HCT116 (cell line): ENCODE results near the gene PTDSS2. TPM values are rescaled to one million over a fixed set of nuclear protein-coding genes. Genes with fewer than 3 reads are reported as not detected.

ENCODE experiments used
- ATAC-seq: fragments of 200-7000 bp; cut with Tn5 transposase; 2 replicates; pipeline ENCODE4 v1.9.1; 2020; ENCODE audit warnings: mild to moderate bottlenecking, moderate library complexity
- BruUV-seq: library from RNA; stranded (reverse); fragments of 400-500 nt; replicated peaks from 2 replicates; lab custom pipeline; 2021; lab: Mats Ljungman, UMichigan
- CTCF ChIA-PET: fragments of 300-600 bp; sonication (Branson Sonifier 250); formaldehyde crosslinking; loops from one replicate; lab custom pipeline; 2021; ENCODE audit warnings: antibody characterized with exemption; lab: Charles Lee
- POLR2A ChIA-PET: fragments of 300-600, 350-600 bp; sonication (Branson Sonifier 250); formaldehyde crosslinking; loops from one replicate; lab custom pipeline; 2021; ENCODE audit warnings: antibody characterized with exemption; lab: Charles Lee
- RAD21 ChIA-PET, 2 experiments: fragments of 300-600 bp; sonication (Branson Sonifier 250); formaldehyde crosslinking; loops; one replicate each; lab custom pipeline; 2023; ENCODE audit warnings: low total read pairs in 2 of 2; ENCODE audit not compliant: uncharacterized antibody in 2 of 2, unreplicated experiment in 2 of 2, low non-redundant PET in 1 of 2; lab: Charles Lee
- DNase-seq: peaks from one replicate; pipeline ENCODE4 v3.0.0-alpha.2; 2010; ENCODE audit warnings: low read depth, low spot score
- H2AFZ ChIP-seq: fragments of 200-600 bp; shearing (Covaris generic), sonication (generic); 2 replicates; pipeline ENCODE4 v1.6.1; 2017; ENCODE audit warnings: low read depth, mixed run types, mixed read lengths, antibody characterized with exemption, low read length; ENCODE audit not compliant: poor library complexity, severe bottlenecking
- H3K27ac ChIP-seq: 2 replicates; pipeline ENCODE4 v1.5.1; 2012; ENCODE audit warnings: low read depth, low read length
- H3K27me3 ChIP-seq: fragments of 200-600 bp; sonication (generic); 2 replicates; pipeline ENCODE4 v1.6.1; 2016; ENCODE audit warnings: mixed run types, low read length, mixed read lengths; ENCODE audit not compliant: insufficient read depth
- H3K36me3 ChIP-seq, 2 experiments: fragments of 200-500 bp in 1 of 2; fragments of 200-600 bp in 1 of 2; sonication (Bioruptor generic) in 1 of 2; sonication (generic) in 1 of 2; 2 replicates each; pipeline versions ENCODE4 v1.5.1 to v1.6.1; 2014 to 2016; ENCODE audit warnings: low read length in 2 of 2, inconsistent platforms in 1 of 2, mixed read lengths in 1 of 2, mixed run types in 1 of 2; ENCODE audit not compliant: insufficient read depth in 2 of 2, control insufficient read depth in 1 of 2
- H3K4me1 ChIP-seq, 2 experiments: fragments of 200-600 bp in 1 of 2; sonication (generic) in 1 of 2; 2 replicates each; pipeline versions ENCODE4 v1.5.1 to v1.6.1; 2012 to 2017; ENCODE audit warnings: low read length in 2 of 2, inconsistent platforms in 1 of 2, mild to moderate bottlenecking in 1 of 2, mixed read lengths in 1 of 2, mixed run types in 1 of 2, moderate library complexity in 1 of 2; ENCODE audit not compliant: insufficient read depth in 2 of 2, control insufficient read depth in 1 of 2
- H3K4me2 ChIP-seq: fragments of 200-600 bp; sonication (generic); 2 replicates; pipeline ENCODE4 v1.6.1; 2017; ENCODE audit warnings: mixed run types, low read length, mixed read lengths
- H3K4me3 ChIP-seq, 2 experiments: fragments of 200-600 bp in 1 of 2; sonication (generic) in 1 of 2; replicated peaks in 1 of 2; 2 replicates each; pipeline ENCODE4 v1.5.1; 2011 to 2016; ENCODE audit warnings: low read length in 2 of 2, control low read depth in 1 of 2, low read depth in 1 of 2, mild to moderate bottlenecking in 1 of 2, mixed read lengths in 1 of 2, mixed run types in 1 of 2
- H3K79me2 ChIP-seq: fragments of 200-600 bp; sonication (generic); 2 replicates; pipeline ENCODE4 v1.6.1; 2017; ENCODE audit warnings: mild to moderate bottlenecking, mixed run types, low read length, moderate library complexity, mixed read lengths; ENCODE audit not compliant: insufficient read depth
- H3K9ac ChIP-seq: fragments of 200-600 bp; sonication (generic); 2 replicates; pipeline ENCODE4 v1.6.1; 2016; ENCODE audit warnings: low read length, mixed read lengths
- H3K9me2 ChIP-seq: fragments of 200-600 bp; sonication (generic), shearing (Covaris generic); 2 replicates; pipeline ENCODE4 v1.6.1; 2017; ENCODE audit warnings: mixed run types, mild to moderate bottlenecking, moderate library complexity; ENCODE audit not compliant: insufficient read depth
- H3K9me3 ChIP-seq, 2 experiments: fragments of 200-500 bp in 1 of 2; fragments of 200-600 bp in 1 of 2; sonication (Bioruptor generic) in 1 of 2; sonication (generic) in 1 of 2; 2 replicates each; pipeline ENCODE4 v1.6.1; 2014 to 2017; ENCODE audit warnings: low read length in 2 of 2, mixed read lengths in 2 of 2, inconsistent platforms in 1 of 2, low read depth in 1 of 2, mild to moderate bottlenecking in 1 of 2, mixed run types in 1 of 2, moderate library complexity in 1 of 2; ENCODE audit not compliant: control insufficient read depth in 1 of 2, insufficient read depth in 1 of 2
- H4K20me1 ChIP-seq: fragments of 200-600 bp; sonication (generic), shearing (Covaris generic); 2 replicates; pipeline ENCODE4 v1.6.1; 2017; ENCODE audit warnings: mixed run types, mild to moderate bottlenecking, moderate library complexity; ENCODE audit not compliant: insufficient read depth
- CBX3 ChIP-seq: IDR thresholded peaks from 2 replicates; pipeline ENCODE4 v1.6.1; 2012; ENCODE audit warnings: low read depth
- CTCF ChIP-seq, 3 experiments: fragments of 200-600 bp in 1 of 3; sonication (generic) in 1 of 3; IDR thresholded peaks in 2 of 3; conservative IDR thresholded peaks in 1 of 3; 2 replicates each; pipeline ENCODE4 v1.5.1; 2012 to 2017; ENCODE audit warnings: low read depth in 2 of 3, low read length in 2 of 3, antibody characterized with exemption in 1 of 3, borderline replicate concordance in 1 of 3, control low read depth in 1 of 3, mild to moderate bottlenecking in 1 of 3, mixed read lengths in 1 of 3, mixed run types in 1 of 3, moderate library complexity in 1 of 3; ENCODE audit not compliant: insufficient read depth in 1 of 3
- ELF1 ChIP-seq: IDR thresholded peaks from 2 replicates; pipeline ENCODE4 v1.6.1; 2012; ENCODE audit warnings: low read depth, borderline replicate concordance
- EZH2 ChIP-seq: fragments of 200-600 bp; sonication (generic); IDR thresholded peaks from 2 replicates; pipeline ENCODE4 v1.6.1; 2017; ENCODE audit warnings: antibody characterized with exemption, mixed run types
- EZH2phosphoT487 ChIP-seq: fragments of 200-600 bp; IDR thresholded peaks from 2 replicates; pipeline ENCODE4 v1.6.1; 2018; ENCODE audit warnings: antibody characterized with exemption, borderline replicate concordance
- POLR2A ChIP-seq: IDR thresholded peaks from 2 replicates; pipeline ENCODE4 v1.7.0; 2011; ENCODE audit warnings: borderline replicate concordance; ENCODE audit not compliant: insufficient read depth, insufficient read length; ENCODE audit errors: extremely low read depth
- POLR2AphosphoS5 ChIP-seq: IDR thresholded peaks from 2 replicates; pipeline ENCODE4 v1.6.1; 2011; ENCODE audit warnings: mild to moderate bottlenecking, low read depth, low read length, moderate library complexity
- RAD21 ChIP-seq: IDR thresholded peaks from 2 replicates; pipeline ENCODE4 v1.6.1; 2012; ENCODE audit warnings: low read depth, mild to moderate bottlenecking
- REST ChIP-seq: IDR thresholded peaks from 2 replicates; pipeline ENCODE4 v1.6.1; 2012; ENCODE audit warnings: low read depth
- SIN3A ChIP-seq: IDR thresholded peaks from 2 replicates; pipeline ENCODE4 v1.6.1; 2012; ENCODE audit warnings: low read depth
- SP1 ChIP-seq: IDR thresholded peaks from 2 replicates; pipeline ENCODE4 v1.6.1; 2012; ENCODE audit warnings: low read depth
- ZNF274 ChIP-seq: fragments of 200-500 bp; sonication (Bioruptor generic); IDR thresholded peaks from 2 replicates; pipeline ENCODE4 v1.6.1; 2014; ENCODE audit warnings: mild to moderate bottlenecking, low read depth, low read length, inconsistent platforms
- intact Hi-C: fragments of 100-400 bp; cut with micrococcal nuclease; formaldehyde crosslinking; loops from 2 replicates; pipeline ENCODE4 v1.10.0; 2022
- total RNA-seq: library from RNA; stranded (reverse); gene quantifications from one replicate; pipeline ENCODE4 v1.2.1, GENCODE V29; 2021; ENCODE audit not compliant: unreplicated experiment

PTDSS2 gene
- total RNA-seq, 1 experiment from 2014 or later: 40.1 TPM

DNA sequence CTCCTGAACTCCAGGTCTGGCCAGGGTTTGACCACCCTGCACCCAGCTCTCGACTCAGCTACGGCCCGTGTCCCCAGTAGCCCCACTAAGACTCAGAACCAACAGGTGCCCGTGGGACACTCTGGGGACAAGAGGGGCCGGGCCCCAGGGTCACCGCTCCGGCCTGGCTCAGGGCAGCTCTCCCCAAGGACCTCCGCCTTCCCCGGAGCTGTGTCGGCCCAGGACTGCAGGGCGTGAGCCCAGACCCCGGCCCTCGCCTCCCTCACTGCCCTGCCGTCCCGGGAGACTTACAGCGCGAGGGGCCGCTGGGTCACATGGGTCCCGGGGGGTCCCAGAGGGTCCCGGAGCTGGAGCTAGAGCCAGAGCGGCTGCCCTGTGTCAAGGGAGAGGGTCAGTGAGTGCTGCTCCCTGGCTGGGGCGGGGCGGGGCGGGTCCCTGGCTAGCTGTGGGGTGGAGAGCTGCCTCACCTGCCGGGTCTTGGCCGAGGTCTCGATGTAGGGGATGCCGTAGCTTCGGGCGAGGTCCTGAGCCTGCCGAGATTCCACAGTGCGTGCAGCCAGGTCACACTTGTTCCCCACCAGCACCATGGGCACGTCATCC lies 83.0 kb downstream of the PTDSS2 start:
- POLR2A ChIA-PET: no interaction called here
- Histone ChIP-seq H3K9me2 (no peaks in the 10 kb centered on the region), H3K9ac (no peak overlapping the region), H2AFZ (no peak overlapping the region), H3K36me3 (peaks cover 0 to 26% of the 10 kb centered on the region in 2 experiments; a peak in 2 of 4 replicates), H3K4me2 (no peak overlapping the region), H3K4me3 (no peak overlapping the region), H3K27me3 (no peaks in the 10 kb centered on the region), H3K79me2 (peaks cover 32% of the 10 kb centered on the region), H3K9me3 (no peaks in the 10 kb centered on the region), H3K27ac (no peak overlapping the region; the same call in 1 of the 2 replicates), H4K20me1 (no peaks in the 10 kb centered on the region), H3K4me1 (peaks cover 11 to 29% of the 10 kb centered on the region in 2 experiments; a peak in 3 of 4 replicates)
- CTCF ChIA-PET: no interaction called here
- BruUV-seq: no TSS peak
- no peak for ATAC-seq
- intact Hi-C loops: no loop called here
- RAD21 ChIA-PET: no interaction called here
- no peak for DNase-seq
- no peak for TF ChIP-seq EZH2phosphoT487
- TF ChIP-seq REST: no peak
- TF ChIP-seq EZH2: no peak
- no peak for TF ChIP-seq RAD21
- TF ChIP-seq CTCF (IDR thresholded peaks at IDR 0.05 in 2 of 3, conservative IDR thresholded peaks at IDR 0.05 in 1 of 3; ENCODE audit: borderline replicate concordance in 1 of 3, insufficient read depth in 1 of 3, low read depth in 2 of 3, low read length in 2 of 3): no peak
- no peak for TF ChIP-seq ELF1
- TF ChIP-seq POLR2AphosphoS5: no peak
- no peak for TF ChIP-seq CBX3
- no peak for TF ChIP-seq SIN3A
- no peak for TF ChIP-seq ZNF274
- no peak for TF ChIP-seq POLR2A
- TF ChIP-seq SP1: no peak
